ENCODE measurements around the gene CCR8.

The CCR8 gene

GRCh38 chr3:39322936-39323335 lies 6.6 kb upstream of the CCR8 start:
- no peak for TF ChIP-seq CTCF (IDR thresholded peaks at IDR 0.05; ENCODE audit: low read depth, low read length, missing control alignments)
- H3K4me3 ChIP-seq (replicated peaks; ENCODE audit: low read depth, low read length), result no peak overlapping the region
- DNase-seq (ENCODE audit: extremely low read depth, low read depth), result no peak

- no peak overlapping the region for H3K4me3 ChIP-seq (replicated peaks; ENCODE audit: low read depth, low read length)
- DNase-seq (ENCODE audit: extremely low read depth, low read depth), result no peak
- TF ChIP-seq CTCF (IDR thresholded peaks at IDR 0.05; ENCODE audit: low read depth, low read length, missing control alignments), result no peak
Measured at GRCh38 chr3:39323494-39323893, 6.0 kb upstream of the CCR8 start.

- TF ChIP-seq CTCF (IDR thresholded peaks at IDR 0.05; ENCODE audit: low read depth, low read length, missing control alignments), result no peak
- DNase-seq (ENCODE audit: extremely low read depth, low read depth), result no peak
- H3K4me3 ChIP-seq (replicated peaks; ENCODE audit: low read depth, low read length), result no peak overlapping the region
Measured at GRCh38 chr3:39325236-39325635, 4.3 kb upstream of the CCR8 start.

- no peak overlapping the region for H3K4me3 ChIP-seq (replicated peaks; ENCODE audit: low read depth, low read length)
- no peak for DNase-seq (ENCODE audit: extremely low read depth, low read depth)
- no peak for TF ChIP-seq CTCF (IDR thresholded peaks at IDR 0.05; ENCODE audit: low read depth, low read length, missing control alignments)
Measured at GRCh38 chr3:39327053-39327745, 2.3 kb upstream of the CCR8 start.

- no peak for TF ChIP-seq CTCF (IDR thresholded peaks at IDR 0.05; ENCODE audit: low read depth, low read length, missing control alignments)
- DNase-seq (ENCODE audit: extremely low read depth, low read depth), result no peak
- H3K4me3 ChIP-seq (replicated peaks; ENCODE audit: low read depth, low read length), result no peak overlapping the region
Measured at GRCh38 chr3:39327746-39328349, 1.7 kb upstream of the CCR8 start.

- no peak for DNase-seq (ENCODE audit: extremely low read depth, low read depth)
- no peak overlapping the region for H3K4me3 ChIP-seq (replicated peaks; ENCODE audit: low read depth, low read length)
- TF ChIP-seq CTCF (IDR thresholded peaks at IDR 0.05; ENCODE audit: low read depth, low read length, missing control alignments), result no peak
Measured at GRCh38 chr3:39330824-39331223, 1.3 kb downstream of the CCR8 start.

All from HFF-Myc (cell line).